Testis (tissue), 2 donors: ENCODE data around the gene SLTM.

Experiments
- CTCF ChIP-seq, 3 experiments: fragments of 450-650 bp in 2 of 3; fragments of 200-600 bp in 1 of 3; sonication (generic) in 1 of 3; IDR thresholded peaks; one replicate each; pipeline ENCODE4 v1.5.1; 2016 to 2019; ENCODE audit warnings: antibody characterized with exemption in 3 of 3, mild to moderate bottlenecking in 2 of 3, moderate library complexity in 1 of 3
- POLR2A ChIP-seq: fragments of 450-650 bp; IDR thresholded peaks from one replicate; pipeline ENCODE4 v1.6.1; 2017; ENCODE audit warnings: antibody characterized with exemption, mild to moderate bottlenecking, moderate library complexity

GRCh38 chr15:58919232-58919631 lies 14.2 kb downstream of the SLTM start:
- TF ChIP-seq CTCF (IDR thresholded peaks at IDR 0.05) (no peak), POLR2A (no peak)
